GM23338 (cell line): Measurements from ENCODE around the gene GNG7.

Source experiments
- CREB1 ChIP-seq: fragments of 250-450 bp; sonication (Bioruptor Pico); IDR thresholded peaks from 2 replicates; pipeline ENCODE4 v1.5.0; 2020; ENCODE audit warnings: low read depth, mild to moderate bottlenecking, moderate library complexity
- EZH2 ChIP-seq: fragments of 200-600 bp; sonication (generic); IDR thresholded peaks from one replicate; pipeline ENCODE4 v1.8.0; 2017; ENCODE audit warnings: antibody characterized with exemption, mild to moderate bottlenecking, low read depth; ENCODE audit not compliant: unreplicated experiment
- EZH2phosphoT487 ChIP-seq: fragments of 200-600 bp; sonication (generic); IDR thresholded peaks from one replicate; pipeline ENCODE4 v1.8.1; 2018; ENCODE audit warnings: antibody characterized with exemption; ENCODE audit not compliant: unreplicated experiment
- JUNB ChIP-seq: IDR thresholded peaks from one replicate; pipeline ENCODE4 v1.6.1; 2016; ENCODE audit warnings: antibody characterized with exemption; ENCODE audit not compliant: unreplicated experiment
- NANOG ChIP-seq: IDR thresholded peaks from 2 replicates; pipeline ENCODE4 v1.6.1; 2016; ENCODE audit warnings: antibody characterized with exemption, borderline replicate concordance
- POLR2AphosphoS5 ChIP-seq: IDR thresholded peaks from 2 replicates; pipeline ENCODE4 v1.6.1; 2016; ENCODE audit warnings: antibody characterized with exemption, low read depth
- STAT1 ChIP-seq: IDR thresholded peaks from one replicate; pipeline ENCODE4 v1.6.1; 2016; ENCODE audit warnings: antibody characterized with exemption; ENCODE audit not compliant: unreplicated experiment
- ZNF114 ChIP-seq: fragments of 250-450 bp; sonication (Bioruptor Pico); IDR thresholded peaks from 2 replicates; pipeline ENCODE4 v1.5.0; 2020; ENCODE audit warnings: mild to moderate bottlenecking, moderate library complexity
- ZNF331 ChIP-seq: fragments of 250-450 bp; sonication (Bioruptor Pico); IDR thresholded peaks from 2 replicates; pipeline ENCODE4 v1.5.0; 2020; ENCODE audit warnings: low read depth, mild to moderate bottlenecking, moderate library complexity
- TF ChIP-seq, protein P1 (sequence below): IDR thresholded peaks from one replicate; pipeline ENCODE4 v1.6.1; 2018; ENCODE audit warnings: antibody characterized with exemption; ENCODE audit not compliant: unreplicated experiment
- TF ChIP-seq, protein P2 (sequence below), 2 experiments: fragments of 200-600 bp in 1 of 2; sonication (generic) in 1 of 2; conservative IDR thresholded peaks; 2 replicates each; pipeline versions ENCODE4 v1.5.1 to v1.6.1; 2016 to 2017; ENCODE audit warnings: antibody characterized with exemption in 2 of 2, low read depth in 2 of 2, mild to moderate bottlenecking in 2 of 2, moderate library complexity in 1 of 2
- TF ChIP-seq, protein P3 (sequence below): fragments of 250-450 bp; sonication (Bioruptor Pico); IDR thresholded peaks from 2 replicates; pipeline ENCODE4 v1.5.0; 2020; ENCODE audit warnings: mild to moderate bottlenecking, moderate library complexity
- TF ChIP-seq, protein P4 (sequence below): IDR thresholded peaks from 2 replicates; pipeline ENCODE4 v1.6.1; 2016; ENCODE audit warnings: antibody characterized with exemption

DNA sequence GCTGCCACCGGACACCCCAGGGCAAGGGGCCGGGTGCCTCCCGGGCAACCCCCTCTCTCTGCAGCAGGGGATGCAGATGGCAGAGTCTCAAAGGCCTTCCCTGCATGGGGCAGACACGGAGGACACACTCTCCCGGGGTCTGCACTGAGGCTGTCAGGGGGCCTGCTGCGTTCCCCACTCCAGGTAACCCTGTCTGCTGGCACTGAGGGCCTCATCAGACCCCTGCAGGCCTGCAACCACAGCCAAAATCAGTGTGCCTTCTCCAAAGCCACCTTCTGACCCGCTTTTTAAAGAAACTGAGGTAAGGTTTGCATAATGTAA lies 93.9 kb downstream of the GNG7 start:
- TF ChIP-seq CREB1 (CRISPR knock-in tag) (no peak), ZNF331 (CRISPR knock-in tag) (no peak), ZNF114 (no peak), EZH2 (no peak), POLR2AphosphoS5 (no peak), EZH2phosphoT487 (no peak), JUNB (no peak), NANOG (no peak), STAT1 (no peak)
- TF ChIP-seq, protein P1, sequence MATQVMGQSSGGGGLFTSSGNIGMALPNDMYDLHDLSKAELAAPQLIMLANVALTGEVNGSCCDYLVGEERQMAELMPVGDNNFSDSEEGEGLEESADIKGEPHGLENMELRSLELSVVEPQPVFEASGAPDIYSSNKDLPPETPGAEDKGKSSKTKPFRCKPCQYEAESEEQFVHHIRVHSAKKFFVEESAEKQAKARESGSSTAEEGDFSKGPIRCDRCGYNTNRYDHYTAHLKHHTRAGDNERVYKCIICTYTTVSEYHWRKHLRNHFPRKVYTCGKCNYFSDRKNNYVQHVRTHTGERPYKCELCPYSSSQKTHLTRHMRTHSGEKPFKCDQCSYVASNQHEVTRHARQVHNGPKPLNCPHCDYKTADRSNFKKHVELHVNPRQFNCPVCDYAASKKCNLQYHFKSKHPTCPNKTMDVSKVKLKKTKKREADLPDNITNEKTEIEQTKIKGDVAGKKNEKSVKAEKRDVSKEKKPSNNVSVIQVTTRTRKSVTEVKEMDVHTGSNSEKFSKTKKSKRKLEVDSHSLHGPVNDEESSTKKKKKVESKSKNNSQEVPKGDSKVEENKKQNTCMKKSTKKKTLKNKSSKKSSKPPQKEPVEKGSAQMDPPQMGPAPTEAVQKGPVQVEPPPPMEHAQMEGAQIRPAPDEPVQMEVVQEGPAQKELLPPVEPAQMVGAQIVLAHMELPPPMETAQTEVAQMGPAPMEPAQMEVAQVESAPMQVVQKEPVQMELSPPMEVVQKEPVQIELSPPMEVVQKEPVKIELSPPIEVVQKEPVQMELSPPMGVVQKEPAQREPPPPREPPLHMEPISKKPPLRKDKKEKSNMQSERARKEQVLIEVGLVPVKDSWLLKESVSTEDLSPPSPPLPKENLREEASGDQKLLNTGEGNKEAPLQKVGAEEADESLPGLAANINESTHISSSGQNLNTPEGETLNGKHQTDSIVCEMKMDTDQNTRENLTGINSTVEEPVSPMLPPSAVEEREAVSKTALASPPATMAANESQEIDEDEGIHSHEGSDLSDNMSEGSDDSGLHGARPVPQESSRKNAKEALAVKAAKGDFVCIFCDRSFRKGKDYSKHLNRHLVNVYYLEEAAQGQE = no peak
- TF ChIP-seq, protein P2, sequence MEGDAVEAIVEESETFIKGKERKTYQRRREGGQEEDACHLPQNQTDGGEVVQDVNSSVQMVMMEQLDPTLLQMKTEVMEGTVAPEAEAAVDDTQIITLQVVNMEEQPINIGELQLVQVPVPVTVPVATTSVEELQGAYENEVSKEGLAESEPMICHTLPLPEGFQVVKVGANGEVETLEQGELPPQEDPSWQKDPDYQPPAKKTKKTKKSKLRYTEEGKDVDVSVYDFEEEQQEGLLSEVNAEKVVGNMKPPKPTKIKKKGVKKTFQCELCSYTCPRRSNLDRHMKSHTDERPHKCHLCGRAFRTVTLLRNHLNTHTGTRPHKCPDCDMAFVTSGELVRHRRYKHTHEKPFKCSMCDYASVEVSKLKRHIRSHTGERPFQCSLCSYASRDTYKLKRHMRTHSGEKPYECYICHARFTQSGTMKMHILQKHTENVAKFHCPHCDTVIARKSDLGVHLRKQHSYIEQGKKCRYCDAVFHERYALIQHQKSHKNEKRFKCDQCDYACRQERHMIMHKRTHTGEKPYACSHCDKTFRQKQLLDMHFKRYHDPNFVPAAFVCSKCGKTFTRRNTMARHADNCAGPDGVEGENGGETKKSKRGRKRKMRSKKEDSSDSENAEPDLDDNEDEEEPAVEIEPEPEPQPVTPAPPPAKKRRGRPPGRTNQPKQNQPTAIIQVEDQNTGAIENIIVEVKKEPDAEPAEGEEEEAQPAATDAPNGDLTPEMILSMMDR (conservative IDR thresholded peaks at IDR 0.05; ENCODE audit: low read depth in 2 of 2) = no peak
- TF ChIP-seq, protein P3, sequence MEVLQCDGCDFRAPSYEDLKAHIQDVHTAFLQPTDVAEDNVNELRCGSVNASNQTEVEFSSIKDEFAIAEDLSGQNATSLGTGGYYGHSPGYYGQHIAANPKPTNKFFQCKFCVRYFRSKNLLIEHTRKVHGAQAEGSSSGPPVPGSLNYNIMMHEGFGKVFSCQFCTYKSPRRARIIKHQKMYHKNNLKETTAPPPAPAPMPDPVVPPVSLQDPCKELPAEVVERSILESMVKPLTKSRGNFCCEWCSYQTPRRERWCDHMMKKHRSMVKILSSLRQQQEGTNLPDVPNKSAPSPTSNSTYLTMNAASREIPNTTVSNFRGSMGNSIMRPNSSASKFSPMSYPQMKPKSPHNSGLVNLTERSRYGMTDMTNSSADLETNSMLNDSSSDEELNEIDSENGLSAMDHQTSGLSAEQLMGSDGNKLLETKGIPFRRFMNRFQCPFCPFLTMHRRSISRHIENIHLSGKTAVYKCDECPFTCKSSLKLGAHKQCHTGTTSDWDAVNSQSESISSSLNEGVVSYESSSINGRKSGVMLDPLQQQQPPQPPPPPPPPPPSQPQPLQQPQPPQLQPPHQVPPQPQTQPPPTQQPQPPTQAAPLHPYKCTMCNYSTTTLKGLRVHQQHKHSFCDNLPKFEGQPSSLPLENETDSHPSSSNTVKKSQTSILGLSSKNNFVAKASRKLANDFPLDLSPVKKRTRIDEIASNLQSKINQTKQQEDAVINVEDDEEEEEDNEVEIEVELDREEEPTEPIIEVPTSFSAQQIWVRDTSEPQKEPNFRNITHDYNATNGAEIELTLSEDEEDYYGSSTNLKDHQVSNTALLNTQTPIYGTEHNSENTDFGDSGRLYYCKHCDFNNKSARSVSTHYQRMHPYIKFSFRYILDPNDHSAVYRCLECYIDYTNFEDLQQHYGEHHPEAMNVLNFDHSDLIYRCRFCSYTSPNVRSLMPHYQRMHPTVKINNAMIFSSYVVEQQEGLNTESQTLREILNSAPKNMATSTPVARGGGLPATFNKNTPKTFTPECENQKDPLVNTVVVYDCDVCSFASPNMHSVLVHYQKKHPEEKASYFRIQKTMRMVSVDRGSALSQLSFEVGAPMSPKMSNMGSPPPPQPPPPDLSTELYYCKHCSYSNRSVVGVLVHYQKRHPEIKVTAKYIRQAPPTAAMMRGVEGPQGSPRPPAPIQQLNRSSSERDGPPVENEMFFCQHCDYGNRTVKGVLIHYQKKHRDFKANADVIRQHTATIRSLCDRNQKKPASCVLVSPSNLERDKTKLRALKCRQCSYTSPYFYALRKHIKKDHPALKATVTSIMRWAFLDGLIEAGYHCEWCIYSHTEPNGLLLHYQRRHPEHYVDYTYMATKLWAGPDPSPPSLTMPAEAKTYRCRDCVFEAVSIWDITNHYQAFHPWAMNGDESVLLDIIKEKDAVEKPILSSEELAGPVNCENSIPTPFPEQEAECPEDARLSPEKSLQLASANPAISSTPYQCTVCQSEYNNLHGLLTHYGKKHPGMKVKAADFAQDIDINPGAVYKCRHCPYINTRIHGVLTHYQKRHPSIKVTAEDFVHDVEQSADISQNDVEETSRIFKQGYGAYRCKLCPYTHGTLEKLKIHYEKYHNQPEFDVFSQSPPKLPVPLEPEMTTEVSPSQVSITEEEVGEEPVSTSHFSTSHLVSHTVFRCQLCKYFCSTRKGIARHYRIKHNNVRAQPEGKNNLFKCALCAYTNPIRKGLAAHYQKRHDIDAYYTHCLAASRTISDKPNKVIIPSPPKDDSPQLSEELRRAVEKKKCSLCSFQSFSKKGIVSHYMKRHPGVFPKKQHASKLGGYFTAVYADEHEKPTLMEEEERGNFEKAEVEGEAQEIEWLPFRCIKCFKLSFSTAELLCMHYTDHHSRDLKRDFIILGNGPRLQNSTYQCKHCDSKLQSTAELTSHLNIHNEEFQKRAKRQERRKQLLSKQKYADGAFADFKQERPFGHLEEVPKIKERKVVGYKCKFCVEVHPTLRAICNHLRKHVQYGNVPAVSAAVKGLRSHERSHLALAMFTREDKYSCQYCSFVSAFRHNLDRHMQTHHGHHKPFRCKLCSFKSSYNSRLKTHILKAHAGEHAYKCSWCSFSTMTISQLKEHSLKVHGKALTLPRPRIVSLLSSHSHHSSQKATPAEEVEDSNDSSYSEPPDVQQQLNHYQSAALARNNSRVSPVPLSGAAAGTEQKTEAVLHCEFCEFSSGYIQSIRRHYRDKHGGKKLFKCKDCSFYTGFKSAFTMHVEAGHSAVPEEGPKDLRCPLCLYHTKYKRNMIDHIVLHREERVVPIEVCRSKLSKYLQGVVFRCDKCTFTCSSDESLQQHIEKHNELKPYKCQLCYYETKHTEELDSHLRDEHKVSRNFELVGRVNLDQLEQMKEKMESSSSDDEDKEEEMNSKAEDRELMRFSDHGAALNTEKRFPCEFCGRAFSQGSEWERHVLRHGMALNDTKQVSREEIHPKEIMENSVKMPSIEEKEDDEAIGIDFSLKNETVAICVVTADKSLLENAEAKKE (CRISPR knock-in tag) = no peak
- TF ChIP-seq, protein P4, sequence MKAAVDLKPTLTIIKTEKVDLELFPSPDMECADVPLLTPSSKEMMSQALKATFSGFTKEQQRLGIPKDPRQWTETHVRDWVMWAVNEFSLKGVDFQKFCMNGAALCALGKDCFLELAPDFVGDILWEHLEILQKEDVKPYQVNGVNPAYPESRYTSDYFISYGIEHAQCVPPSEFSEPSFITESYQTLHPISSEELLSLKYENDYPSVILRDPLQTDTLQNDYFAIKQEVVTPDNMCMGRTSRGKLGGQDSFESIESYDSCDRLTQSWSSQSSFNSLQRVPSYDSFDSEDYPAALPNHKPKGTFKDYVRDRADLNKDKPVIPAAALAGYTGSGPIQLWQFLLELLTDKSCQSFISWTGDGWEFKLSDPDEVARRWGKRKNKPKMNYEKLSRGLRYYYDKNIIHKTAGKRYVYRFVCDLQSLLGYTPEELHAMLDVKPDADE = no peak
